A172 (cell line): Measurements from ENCODE around the gene NRIP1. TPM values are rescaled to one million over a fixed set of nuclear protein-coding genes. Genes with fewer than 3 reads are reported as not detected.
A peak's percentile ranks its signal among the peaks of the same experiment; 100 is the strongest.

Source experiments
- DNase-seq: peaks from one replicate; pipeline ENCODE4 v3.0.0-alpha.2; 2015; ENCODE audit warnings: low spot score
- total RNA-seq: library from RNA; depleted of rRNA; stranded (reverse); fragments of >200 nt; shearing (Covaris generic); gene quantifications from 2 replicates; pipeline ENCODE4 v1.2.3, GENCODE V29; 2014; rRNA removed

The NRIP1 gene, protein sequence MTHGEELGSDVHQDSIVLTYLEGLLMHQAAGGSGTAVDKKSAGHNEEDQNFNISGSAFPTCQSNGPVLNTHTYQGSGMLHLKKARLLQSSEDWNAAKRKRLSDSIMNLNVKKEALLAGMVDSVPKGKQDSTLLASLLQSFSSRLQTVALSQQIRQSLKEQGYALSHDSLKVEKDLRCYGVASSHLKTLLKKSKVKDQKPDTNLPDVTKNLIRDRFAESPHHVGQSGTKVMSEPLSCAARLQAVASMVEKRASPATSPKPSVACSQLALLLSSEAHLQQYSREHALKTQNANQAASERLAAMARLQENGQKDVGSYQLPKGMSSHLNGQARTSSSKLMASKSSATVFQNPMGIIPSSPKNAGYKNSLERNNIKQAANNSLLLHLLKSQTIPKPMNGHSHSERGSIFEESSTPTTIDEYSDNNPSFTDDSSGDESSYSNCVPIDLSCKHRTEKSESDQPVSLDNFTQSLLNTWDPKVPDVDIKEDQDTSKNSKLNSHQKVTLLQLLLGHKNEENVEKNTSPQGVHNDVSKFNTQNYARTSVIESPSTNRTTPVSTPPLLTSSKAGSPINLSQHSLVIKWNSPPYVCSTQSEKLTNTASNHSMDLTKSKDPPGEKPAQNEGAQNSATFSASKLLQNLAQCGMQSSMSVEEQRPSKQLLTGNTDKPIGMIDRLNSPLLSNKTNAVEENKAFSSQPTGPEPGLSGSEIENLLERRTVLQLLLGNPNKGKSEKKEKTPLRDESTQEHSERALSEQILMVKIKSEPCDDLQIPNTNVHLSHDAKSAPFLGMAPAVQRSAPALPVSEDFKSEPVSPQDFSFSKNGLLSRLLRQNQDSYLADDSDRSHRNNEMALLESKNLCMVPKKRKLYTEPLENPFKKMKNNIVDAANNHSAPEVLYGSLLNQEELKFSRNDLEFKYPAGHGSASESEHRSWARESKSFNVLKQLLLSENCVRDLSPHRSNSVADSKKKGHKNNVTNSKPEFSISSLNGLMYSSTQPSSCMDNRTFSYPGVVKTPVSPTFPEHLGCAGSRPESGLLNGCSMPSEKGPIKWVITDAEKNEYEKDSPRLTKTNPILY (N-terminal part only)
- 8.0 and 9.3 TPM in 2 replicates for total RNA-seq

GRCh38 chr21:15064576-15065391 is at the start of gene NRIP1:
TSS of gene NRIP1 (minus strand) at chr21:15065000. CDS start at chr21:14968192, 96,808 bp downstream.
- DNase-seq = peak; percentile 44

DNA sequence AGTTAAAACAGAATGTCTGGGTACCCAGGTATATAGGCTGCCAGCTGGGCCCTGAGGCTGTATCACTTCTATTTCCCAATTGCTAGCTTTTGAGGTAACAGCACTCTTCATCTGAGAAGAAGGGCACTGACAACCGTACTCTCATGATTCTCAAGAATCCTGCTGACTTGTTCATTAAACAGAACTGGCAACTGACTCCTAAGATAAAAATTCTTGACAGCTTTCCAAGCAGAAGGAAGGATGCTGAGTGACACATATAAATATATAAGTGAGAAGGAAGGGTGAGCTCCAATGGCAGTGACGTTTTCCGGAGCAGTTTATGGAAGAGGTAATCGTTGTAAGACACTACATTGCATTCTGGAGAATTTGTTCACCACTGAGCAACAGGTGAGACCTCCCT is 48.1 kb upstream of the NRIP1 start:
- no peak for DNase-seq

DNA sequence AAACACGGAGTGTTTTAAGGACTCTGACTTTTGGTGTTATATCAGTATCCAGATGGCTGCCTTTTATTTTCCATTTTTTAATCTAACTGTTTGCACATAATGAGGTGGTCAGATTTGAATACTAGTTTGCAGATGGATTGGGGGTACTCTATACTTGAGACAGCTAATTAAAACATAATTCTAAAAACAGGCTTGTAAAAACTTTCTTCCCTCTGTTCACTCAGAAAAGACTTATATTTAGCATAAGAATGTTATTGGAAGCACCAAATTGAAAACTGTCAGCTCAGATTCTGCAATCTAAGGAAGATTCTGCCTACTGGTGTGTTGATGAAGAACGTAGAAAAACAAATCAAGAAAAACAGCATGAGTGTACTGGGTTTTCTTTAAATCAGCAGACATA is 44.0 kb upstream of the NRIP1 start:
- DNase-seq = no peak

- DNase-seq = no peak
Measured at GRCh38 chr21:15104470-15104869, 39.7 kb upstream of the NRIP1 start.

DNA sequence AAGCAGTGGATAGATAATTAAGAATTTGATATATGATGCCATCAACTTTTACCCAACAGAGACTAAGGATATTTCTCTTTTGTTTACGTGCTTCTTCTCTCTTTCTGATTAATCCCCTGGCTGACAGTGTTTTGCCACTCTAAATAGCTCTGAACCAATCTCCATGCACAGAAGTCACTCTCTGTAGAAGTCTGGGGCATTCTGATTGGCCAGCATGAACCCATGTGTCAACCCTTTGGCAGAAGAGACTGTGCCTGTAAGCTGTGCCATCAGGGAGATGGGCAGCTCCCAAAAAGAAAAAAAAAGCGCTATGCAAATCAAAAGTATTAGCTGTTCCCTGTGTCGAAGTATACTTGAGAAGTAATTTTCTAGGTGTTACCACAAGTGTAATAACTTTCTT is 34.1 kb upstream of the NRIP1 start:
- DNase-seq = no peak

- DNase-seq = no peak
Measured at GRCh38 chr21:15098181-15098580, 33.4 kb upstream of the NRIP1 start.

GRCh38 chr21:15097580-15097979 is 32.8 kb upstream of the NRIP1 start:
- no peak for DNase-seq

DNA sequence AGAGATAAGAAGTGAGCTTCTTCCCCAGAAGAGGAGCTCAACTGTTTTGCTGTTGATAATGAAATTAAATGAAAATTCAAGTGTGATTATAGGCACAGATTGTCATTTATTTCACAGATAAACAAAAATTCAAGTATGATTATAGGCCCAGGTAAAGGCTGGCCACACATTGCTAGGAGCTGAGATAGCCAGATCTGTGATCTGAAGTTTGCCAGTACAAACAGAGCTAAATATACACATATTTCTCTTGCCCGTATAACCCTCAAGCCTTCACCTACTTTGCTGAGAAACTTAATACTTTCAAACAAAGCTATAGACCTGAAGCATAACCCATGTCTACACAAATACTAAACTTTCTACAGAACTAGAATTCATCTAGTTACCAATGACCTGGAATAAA is 31.3 kb upstream of the NRIP1 start:
- no peak for DNase-seq

- no peak for DNase-seq
Measured at GRCh38 chr21:15095326-15095725, 30.5 kb upstream of the NRIP1 start.

DNA sequence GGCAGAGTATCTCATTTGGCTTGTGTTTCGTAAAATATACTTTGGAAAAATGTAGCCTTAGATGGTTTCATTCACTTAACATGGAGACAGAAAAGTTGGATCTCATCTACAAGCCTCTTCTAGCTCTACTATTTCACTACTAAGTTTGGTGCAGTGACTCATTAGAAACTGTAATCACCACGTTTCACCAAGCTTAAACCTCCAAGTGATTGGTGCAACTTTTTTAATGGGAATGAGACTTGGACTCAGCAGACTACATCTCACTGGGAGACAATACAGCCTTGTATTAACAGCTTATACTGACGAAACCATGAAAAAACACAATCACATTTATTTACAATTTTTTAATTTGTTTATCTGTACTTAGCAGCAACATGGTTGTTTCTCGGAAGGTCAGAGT is 29.9 kb upstream of the NRIP1 start:
- DNase-seq = no peak

DNA sequence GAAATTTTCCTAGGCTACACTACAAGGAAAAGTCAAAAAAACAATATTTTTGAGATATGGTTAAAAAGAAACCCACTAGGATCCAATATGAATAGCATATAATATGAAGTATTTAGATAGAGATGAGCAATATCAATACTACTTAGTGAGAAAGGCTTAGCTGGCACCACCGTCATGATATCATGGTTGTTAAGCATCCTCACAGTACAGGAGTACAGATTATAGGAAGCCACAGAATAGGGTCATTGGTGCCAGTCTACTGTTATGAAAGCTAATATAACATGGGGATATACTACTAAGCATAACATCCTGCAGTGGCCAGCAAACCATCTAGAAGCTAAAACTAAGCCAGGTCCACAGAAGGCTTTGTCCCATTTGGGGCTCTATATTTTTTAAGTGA is 28.4 kb upstream of the NRIP1 start:
- DNase-seq = no peak

DNA sequence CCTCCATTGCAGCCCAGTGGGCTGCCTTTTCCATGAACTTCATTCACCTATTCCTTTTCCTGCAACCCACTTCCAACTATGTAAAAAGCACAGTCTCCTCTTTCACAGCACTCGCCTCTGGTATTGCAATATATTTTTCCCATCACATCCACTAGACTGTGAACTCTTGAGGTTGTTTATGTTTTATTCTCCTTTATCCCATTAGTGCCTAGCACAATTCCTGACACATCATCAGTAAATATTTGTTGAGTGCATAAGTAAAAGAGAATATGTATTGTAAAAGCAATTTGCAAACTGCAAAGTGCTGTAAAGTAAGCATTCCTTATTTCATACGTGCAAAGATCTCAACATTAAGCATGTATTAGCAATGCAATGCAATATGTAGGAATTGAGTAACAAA is 27.9 kb upstream of the NRIP1 start:
- no peak for DNase-seq

DNA sequence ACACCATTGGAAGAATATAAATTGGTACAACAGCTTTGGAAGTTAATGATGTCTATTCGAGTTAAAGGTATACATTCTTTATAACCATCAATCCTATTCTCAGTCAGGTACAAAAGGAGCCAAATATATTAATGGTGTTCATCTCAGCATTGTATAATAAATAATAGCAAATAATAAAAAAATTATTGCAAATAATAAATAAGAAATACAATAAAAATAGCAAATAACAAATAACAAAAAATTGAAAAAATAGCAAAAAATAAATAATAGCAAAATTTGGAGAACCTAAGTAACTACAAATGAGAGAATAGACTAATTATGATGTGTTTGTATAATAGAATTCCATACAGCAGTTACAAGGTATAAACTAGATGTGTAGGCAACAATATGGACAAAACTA is 25.6 kb upstream of the NRIP1 start:
- DNase-seq = no peak

DNA sequence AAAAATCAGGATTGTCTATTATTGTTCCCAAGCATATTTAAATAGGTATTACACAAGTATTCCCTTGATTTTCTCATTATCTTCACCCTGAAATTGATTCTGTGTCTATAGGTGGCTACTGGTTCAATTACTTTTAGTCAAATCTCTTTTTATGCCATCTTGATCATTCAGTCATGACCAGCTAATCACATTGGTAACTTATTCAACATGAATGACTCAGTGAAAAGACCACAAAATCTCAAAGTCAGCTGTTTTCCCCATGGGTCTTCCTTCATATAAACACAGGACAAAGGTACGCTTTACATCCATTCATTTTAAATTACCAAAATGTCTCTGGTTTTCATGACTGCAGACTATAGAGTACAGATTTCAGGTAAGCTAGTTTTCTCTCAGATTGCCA is 23.7 kb upstream of the NRIP1 start:
- DNase-seq = no peak

GRCh38 chr21:15084668-15085067 is 19.9 kb upstream of the NRIP1 start:
- DNase-seq = peak; percentile 2

- no peak for DNase-seq
Measured at GRCh38 chr21:15080526-15080925, 15.7 kb upstream of the NRIP1 start.

DNA sequence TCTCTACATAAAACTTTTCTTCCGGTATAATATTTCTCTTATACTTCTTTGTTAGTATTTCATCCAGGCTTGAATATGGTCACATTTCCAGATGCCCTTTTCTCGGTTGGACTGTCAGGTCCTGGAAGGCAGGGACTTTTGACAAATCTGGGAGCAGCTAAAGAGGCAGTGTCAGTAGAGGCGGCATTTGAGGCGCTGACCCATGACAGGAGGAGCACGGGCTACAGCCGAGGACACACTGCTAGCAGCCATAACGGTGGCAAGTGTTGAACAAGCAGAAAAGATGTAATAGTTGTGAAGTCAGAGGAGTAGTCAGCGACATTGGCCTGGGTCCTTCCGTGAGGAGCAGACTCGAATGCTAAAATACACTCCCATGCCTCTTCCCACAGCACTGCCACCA is 14.5 kb upstream of the NRIP1 start:
- DNase-seq = no peak

- DNase-seq = no peak
Measured at GRCh38 chr21:15078180-15078579, 13.4 kb upstream of the NRIP1 start.

DNA sequence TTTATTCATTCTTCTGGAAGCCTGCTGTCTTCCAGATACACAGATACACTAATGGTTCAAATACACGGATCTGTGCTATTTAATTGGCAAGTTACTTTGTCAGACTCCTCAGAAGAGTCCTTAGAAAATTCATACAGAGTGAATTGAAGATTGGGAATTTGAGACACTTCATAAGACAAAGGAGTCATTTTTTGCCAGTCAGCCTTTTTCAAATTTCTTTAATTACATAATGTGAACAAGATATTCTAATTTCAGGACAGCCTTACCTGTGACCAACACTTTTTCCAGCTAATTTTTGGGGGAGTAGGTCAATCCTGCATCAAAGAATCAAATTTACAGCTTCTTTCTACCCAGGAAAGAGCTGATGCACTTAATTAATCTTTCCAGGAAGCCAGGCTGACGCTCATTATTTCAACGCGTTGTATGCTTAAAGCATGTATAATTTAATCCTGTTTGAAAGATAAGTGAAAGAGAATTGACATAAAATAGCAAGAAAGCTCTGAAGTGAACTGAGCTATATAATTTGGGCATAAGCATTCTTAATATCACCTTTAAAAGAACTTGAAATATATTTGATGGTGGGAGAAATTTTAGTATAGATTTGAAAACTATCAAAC is 12.8 kb upstream of the NRIP1 start:
- no peak for DNase-seq

- DNase-seq = no peak
Measured at GRCh38 chr21:15076730-15077129, 11.9 kb upstream of the NRIP1 start.

GRCh38 chr21:15071009-15071408 is 6.2 kb upstream of the NRIP1 start:
- no peak for DNase-seq
